ENCODE results near the gene RPL13A.

DNA sequence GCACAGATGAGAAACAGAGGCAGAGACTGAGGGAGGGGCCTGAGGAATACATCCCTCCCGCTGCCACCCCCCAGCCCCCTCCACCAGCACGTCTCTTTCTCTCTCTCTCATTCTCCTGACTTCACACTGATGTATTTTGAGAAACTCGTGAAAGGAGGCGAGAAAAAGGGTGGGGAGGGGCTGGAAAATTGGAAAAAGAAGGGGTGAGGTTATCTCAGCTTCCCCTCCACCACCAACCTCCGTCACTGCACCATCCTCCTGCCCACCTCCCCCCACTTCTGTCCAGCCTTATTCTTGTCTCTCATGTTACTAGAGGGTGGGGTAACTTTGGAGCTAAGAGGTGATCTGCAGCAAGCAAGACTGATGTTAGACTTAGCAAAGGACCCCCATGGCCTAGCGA is 47.6 kb upstream of the RPL13A start:
- TF ChIP-seq CTCF (IDR thresholded peaks at IDR 0.05; ENCODE audit: low read length) (no peak), EZH2 (IDR thresholded peaks at IDR 0.05; ENCODE audit: borderline replicate concordance, low read length) (no peak)
